HCT116 (cell line): ENCODE data around the gene LYL1. TPM values are rescaled to one million over a fixed set of nuclear protein-coding genes. Genes with fewer than 3 reads are reported as not detected.

Experiments used
- ATAC-seq: fragments of 200-7000 bp; cut with Tn5 transposase; 2 replicates; pipeline ENCODE4 v1.9.1; 2020; ENCODE audit warnings: mild to moderate bottlenecking, moderate library complexity
- BruUV-seq: library from RNA; stranded (reverse); fragments of 400-500 nt; replicated peaks from 2 replicates; lab custom pipeline; 2021; lab: Mats Ljungman, UMichigan
- CTCF ChIA-PET: fragments of 300-600 bp; sonication (Branson Sonifier 250); formaldehyde crosslinking; loops from one replicate; lab custom pipeline; 2021; ENCODE audit warnings: antibody characterized with exemption; lab: Charles Lee
- POLR2A ChIA-PET: fragments of 300-600, 350-600 bp; sonication (Branson Sonifier 250); formaldehyde crosslinking; loops from one replicate; lab custom pipeline; 2021; ENCODE audit warnings: antibody characterized with exemption; lab: Charles Lee
- RAD21 ChIA-PET, 2 experiments: fragments of 300-600 bp; sonication (Branson Sonifier 250); formaldehyde crosslinking; loops; one replicate each; lab custom pipeline; 2023; ENCODE audit warnings: low total read pairs in 2 of 2; ENCODE audit not compliant: uncharacterized antibody in 2 of 2, unreplicated experiment in 2 of 2, low non-redundant PET in 1 of 2; lab: Charles Lee
- DNase-seq: peaks from one replicate; pipeline ENCODE4 v3.0.0-alpha.2; 2010; ENCODE audit warnings: low read depth, low spot score
- H2AFZ ChIP-seq: fragments of 200-600 bp; shearing (Covaris generic), sonication (generic); 2 replicates; pipeline ENCODE4 v1.6.1; 2017; ENCODE audit warnings: low read depth, mixed run types, mixed read lengths, antibody characterized with exemption, low read length; ENCODE audit not compliant: poor library complexity, severe bottlenecking
- H3K27ac ChIP-seq: 2 replicates; pipeline ENCODE4 v1.5.1; 2012; ENCODE audit warnings: low read depth, low read length
- H3K27me3 ChIP-seq: fragments of 200-600 bp; sonication (generic); 2 replicates; pipeline ENCODE4 v1.6.1; 2016; ENCODE audit warnings: mixed run types, low read length, mixed read lengths; ENCODE audit not compliant: insufficient read depth
- H3K36me3 ChIP-seq, 2 experiments: fragments of 200-500 bp in 1 of 2; fragments of 200-600 bp in 1 of 2; sonication (Bioruptor generic) in 1 of 2; sonication (generic) in 1 of 2; 2 replicates each; pipeline versions ENCODE4 v1.5.1 to v1.6.1; 2014 to 2016; ENCODE audit warnings: low read length in 2 of 2, inconsistent platforms in 1 of 2, mixed read lengths in 1 of 2, mixed run types in 1 of 2; ENCODE audit not compliant: insufficient read depth in 2 of 2, control insufficient read depth in 1 of 2
- H3K4me1 ChIP-seq, 2 experiments: fragments of 200-600 bp in 1 of 2; sonication (generic) in 1 of 2; 2 replicates each; pipeline versions ENCODE4 v1.5.1 to v1.6.1; 2012 to 2017; ENCODE audit warnings: low read length in 2 of 2, inconsistent platforms in 1 of 2, mild to moderate bottlenecking in 1 of 2, mixed read lengths in 1 of 2, mixed run types in 1 of 2, moderate library complexity in 1 of 2; ENCODE audit not compliant: insufficient read depth in 2 of 2, control insufficient read depth in 1 of 2
- H3K4me2 ChIP-seq: fragments of 200-600 bp; sonication (generic); 2 replicates; pipeline ENCODE4 v1.6.1; 2017; ENCODE audit warnings: mixed run types, low read length, mixed read lengths
- H3K4me3 ChIP-seq, 2 experiments: fragments of 200-600 bp in 1 of 2; sonication (generic) in 1 of 2; replicated peaks in 1 of 2; 2 replicates each; pipeline ENCODE4 v1.5.1; 2011 to 2016; ENCODE audit warnings: low read length in 2 of 2, control low read depth in 1 of 2, low read depth in 1 of 2, mild to moderate bottlenecking in 1 of 2, mixed read lengths in 1 of 2, mixed run types in 1 of 2
- H3K79me2 ChIP-seq: fragments of 200-600 bp; sonication (generic); 2 replicates; pipeline ENCODE4 v1.6.1; 2017; ENCODE audit warnings: mild to moderate bottlenecking, mixed run types, low read length, moderate library complexity, mixed read lengths; ENCODE audit not compliant: insufficient read depth
- H3K9ac ChIP-seq: fragments of 200-600 bp; sonication (generic); 2 replicates; pipeline ENCODE4 v1.6.1; 2016; ENCODE audit warnings: low read length, mixed read lengths
- H3K9me2 ChIP-seq: fragments of 200-600 bp; sonication (generic), shearing (Covaris generic); 2 replicates; pipeline ENCODE4 v1.6.1; 2017; ENCODE audit warnings: mixed run types, mild to moderate bottlenecking, moderate library complexity; ENCODE audit not compliant: insufficient read depth
- H3K9me3 ChIP-seq, 2 experiments: fragments of 200-500 bp in 1 of 2; fragments of 200-600 bp in 1 of 2; sonication (Bioruptor generic) in 1 of 2; sonication (generic) in 1 of 2; 2 replicates each; pipeline ENCODE4 v1.6.1; 2014 to 2017; ENCODE audit warnings: low read length in 2 of 2, mixed read lengths in 2 of 2, inconsistent platforms in 1 of 2, low read depth in 1 of 2, mild to moderate bottlenecking in 1 of 2, mixed run types in 1 of 2, moderate library complexity in 1 of 2; ENCODE audit not compliant: control insufficient read depth in 1 of 2, insufficient read depth in 1 of 2
- H4K20me1 ChIP-seq: fragments of 200-600 bp; sonication (generic), shearing (Covaris generic); 2 replicates; pipeline ENCODE4 v1.6.1; 2017; ENCODE audit warnings: mixed run types, mild to moderate bottlenecking, moderate library complexity; ENCODE audit not compliant: insufficient read depth
- CEBPB ChIP-seq: IDR thresholded peaks from 2 replicates; pipeline ENCODE4 v1.6.1; 2012; ENCODE audit warnings: low read depth
- CTCF ChIP-seq, 3 experiments: fragments of 200-600 bp in 1 of 3; sonication (generic) in 1 of 3; IDR thresholded peaks in 2 of 3; conservative IDR thresholded peaks in 1 of 3; 2 replicates each; pipeline ENCODE4 v1.5.1; 2012 to 2017; ENCODE audit warnings: low read depth in 2 of 3, low read length in 2 of 3, antibody characterized with exemption in 1 of 3, borderline replicate concordance in 1 of 3, control low read depth in 1 of 3, mild to moderate bottlenecking in 1 of 3, mixed read lengths in 1 of 3, mixed run types in 1 of 3, moderate library complexity in 1 of 3; ENCODE audit not compliant: insufficient read depth in 1 of 3
- EGR1 ChIP-seq: IDR thresholded peaks from 2 replicates; pipeline ENCODE4 v1.6.1; 2012; ENCODE audit warnings: low read depth
- EZH2 ChIP-seq: fragments of 200-600 bp; sonication (generic); IDR thresholded peaks from 2 replicates; pipeline ENCODE4 v1.6.1; 2017; ENCODE audit warnings: antibody characterized with exemption, mixed run types
- EZH2phosphoT487 ChIP-seq: fragments of 200-600 bp; IDR thresholded peaks from 2 replicates; pipeline ENCODE4 v1.6.1; 2018; ENCODE audit warnings: antibody characterized with exemption, borderline replicate concordance
- FOSL1 ChIP-seq: IDR thresholded peaks from 2 replicates; pipeline ENCODE4 v1.6.1; 2012; ENCODE audit warnings: low read depth
- POLR2AphosphoS5 ChIP-seq: IDR thresholded peaks from 2 replicates; pipeline ENCODE4 v1.6.1; 2011; ENCODE audit warnings: mild to moderate bottlenecking, low read depth, low read length, moderate library complexity
- RAD21 ChIP-seq: IDR thresholded peaks from 2 replicates; pipeline ENCODE4 v1.6.1; 2012; ENCODE audit warnings: low read depth, mild to moderate bottlenecking
- SIN3A ChIP-seq: IDR thresholded peaks from 2 replicates; pipeline ENCODE4 v1.6.1; 2012; ENCODE audit warnings: low read depth
- SP1 ChIP-seq: IDR thresholded peaks from 2 replicates; pipeline ENCODE4 v1.6.1; 2012; ENCODE audit warnings: low read depth
- intact Hi-C: fragments of 100-400 bp; cut with micrococcal nuclease; formaldehyde crosslinking; loops from 2 replicates; pipeline ENCODE4 v1.10.0; 2022
- total RNA-seq: library from RNA; stranded (reverse); gene quantifications from one replicate; pipeline ENCODE4 v1.2.1, GENCODE V29; 2021; ENCODE audit not compliant: unreplicated experiment
- TF ChIP-seq, protein P1 (sequence below): IDR thresholded peaks from 2 replicates; pipeline ENCODE4 v1.6.1; 2012; ENCODE audit warnings: low read depth

Gene LYL1
- total RNA-seq, 1 experiment from 2014 or later: 2.6 TPM

DNA sequence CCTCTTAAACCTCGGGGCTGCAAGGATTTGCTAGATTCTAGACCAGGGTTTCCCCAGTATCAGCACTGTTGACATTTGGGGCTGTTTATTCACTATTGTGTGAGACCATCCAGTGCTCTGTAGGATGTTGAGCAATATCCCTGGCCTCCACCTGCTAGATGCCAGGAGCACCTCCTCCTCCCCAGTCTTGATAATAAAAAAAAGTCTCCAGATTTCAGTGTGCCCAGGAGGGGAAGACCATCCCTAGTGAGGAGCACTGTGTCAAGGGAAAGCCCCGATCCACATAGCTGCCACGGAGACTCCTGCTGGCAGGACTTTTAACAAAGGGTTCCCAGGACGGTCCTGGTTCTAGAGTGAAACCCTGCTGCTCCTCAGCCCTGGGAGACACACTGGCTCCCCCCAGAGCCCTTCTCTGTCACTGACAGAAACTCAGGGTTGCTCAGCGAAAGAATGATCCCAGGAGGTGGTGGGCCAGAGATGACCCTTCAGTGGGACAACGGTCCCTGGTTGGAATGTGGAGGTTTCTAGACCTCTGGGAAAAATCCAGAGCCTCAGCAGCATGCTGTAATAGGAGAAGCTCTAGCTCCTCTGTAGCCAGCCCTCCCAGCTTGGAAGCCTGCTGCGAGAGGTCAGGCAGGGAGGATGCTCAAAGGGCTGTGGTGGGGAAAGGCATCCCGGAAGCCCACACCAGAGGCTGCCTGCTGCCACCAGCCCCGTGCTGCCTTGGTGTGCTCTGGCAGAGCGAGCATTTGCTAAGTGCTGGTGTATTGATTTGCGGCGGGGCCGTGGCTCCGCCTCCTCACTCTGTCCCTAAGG, 20.3 kb downstream of the LYL1 start:
- Histone ChIP-seq H3K9ac (no peak overlapping the region), H3K9me3 (no peaks in the 10 kb centered on the region), H3K4me1 (peaks cover 18% of the 10 kb centered on the region in 2 experiments), H3K27me3 (no peaks in the 10 kb centered on the region), H3K9me2 (no peaks in the 10 kb centered on the region), H4K20me1 (no peaks in the 10 kb centered on the region), H3K27ac (no peak overlapping the region), H3K36me3 (no peaks in the 10 kb centered on the region), H3K4me2 (no peak overlapping the region), H2AFZ (no peak overlapping the region), H3K4me3 (no peak overlapping the region), H3K79me2 (no peaks in the 10 kb centered on the region)
- BruUV-seq: no TSS peak
- peak; percentile 43 to 70 (median 51); a peak in 5 of 6 replicates for TF ChIP-seq CTCF (IDR thresholded peaks at IDR 0.05 in 2 of 3, conservative IDR thresholded peaks at IDR 0.05 in 1 of 3; ENCODE audit: borderline replicate concordance in 1 of 3, insufficient read depth in 1 of 3, low read depth in 2 of 3, low read length in 2 of 3)
- no peak for TF ChIP-seq FOSL1
- TF ChIP-seq POLR2AphosphoS5: no peak
- no peak for TF ChIP-seq SIN3A
- no peak for TF ChIP-seq EGR1
- TF ChIP-seq CEBPB: no peak
- no peak for TF ChIP-seq EZH2
- no peak for TF ChIP-seq EZH2phosphoT487
- TF ChIP-seq, protein P1, sequence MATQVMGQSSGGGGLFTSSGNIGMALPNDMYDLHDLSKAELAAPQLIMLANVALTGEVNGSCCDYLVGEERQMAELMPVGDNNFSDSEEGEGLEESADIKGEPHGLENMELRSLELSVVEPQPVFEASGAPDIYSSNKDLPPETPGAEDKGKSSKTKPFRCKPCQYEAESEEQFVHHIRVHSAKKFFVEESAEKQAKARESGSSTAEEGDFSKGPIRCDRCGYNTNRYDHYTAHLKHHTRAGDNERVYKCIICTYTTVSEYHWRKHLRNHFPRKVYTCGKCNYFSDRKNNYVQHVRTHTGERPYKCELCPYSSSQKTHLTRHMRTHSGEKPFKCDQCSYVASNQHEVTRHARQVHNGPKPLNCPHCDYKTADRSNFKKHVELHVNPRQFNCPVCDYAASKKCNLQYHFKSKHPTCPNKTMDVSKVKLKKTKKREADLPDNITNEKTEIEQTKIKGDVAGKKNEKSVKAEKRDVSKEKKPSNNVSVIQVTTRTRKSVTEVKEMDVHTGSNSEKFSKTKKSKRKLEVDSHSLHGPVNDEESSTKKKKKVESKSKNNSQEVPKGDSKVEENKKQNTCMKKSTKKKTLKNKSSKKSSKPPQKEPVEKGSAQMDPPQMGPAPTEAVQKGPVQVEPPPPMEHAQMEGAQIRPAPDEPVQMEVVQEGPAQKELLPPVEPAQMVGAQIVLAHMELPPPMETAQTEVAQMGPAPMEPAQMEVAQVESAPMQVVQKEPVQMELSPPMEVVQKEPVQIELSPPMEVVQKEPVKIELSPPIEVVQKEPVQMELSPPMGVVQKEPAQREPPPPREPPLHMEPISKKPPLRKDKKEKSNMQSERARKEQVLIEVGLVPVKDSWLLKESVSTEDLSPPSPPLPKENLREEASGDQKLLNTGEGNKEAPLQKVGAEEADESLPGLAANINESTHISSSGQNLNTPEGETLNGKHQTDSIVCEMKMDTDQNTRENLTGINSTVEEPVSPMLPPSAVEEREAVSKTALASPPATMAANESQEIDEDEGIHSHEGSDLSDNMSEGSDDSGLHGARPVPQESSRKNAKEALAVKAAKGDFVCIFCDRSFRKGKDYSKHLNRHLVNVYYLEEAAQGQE: no peak
- peak; percentile 63 for TF ChIP-seq RAD21
- TF ChIP-seq SP1: no peak
- ATAC-seq: peak; percentile 86
- no peak for DNase-seq
- POLR2A ChIA-PET: no interaction called here
- RAD21 ChIA-PET: interaction anchor here in 1 of 2 experiments (1.0 kb wide), 1 partner anchor 48 kb away, joined by 3 read pairs; no protein-coding TSS in a partner anchor
- intact Hi-C loops: no loop called here
- CTCF ChIA-PET: interaction anchor here (2.5 kb wide), 1 partner anchor 12 kb away, joined by 9 read pairs; no protein-coding TSS in a partner anchor
